LNCAP (cell line): ENCODE data around the gene ZFHX3.

Experiments
- TF ChIP-seq, protein P1 (sequence below): fragments of 450-650 bp; IDR thresholded peaks from 2 replicates; pipeline ENCODE4 v1.5.1; 2017; ENCODE audit warnings: mild to moderate bottlenecking

Gene ZFHX3

DNA sequence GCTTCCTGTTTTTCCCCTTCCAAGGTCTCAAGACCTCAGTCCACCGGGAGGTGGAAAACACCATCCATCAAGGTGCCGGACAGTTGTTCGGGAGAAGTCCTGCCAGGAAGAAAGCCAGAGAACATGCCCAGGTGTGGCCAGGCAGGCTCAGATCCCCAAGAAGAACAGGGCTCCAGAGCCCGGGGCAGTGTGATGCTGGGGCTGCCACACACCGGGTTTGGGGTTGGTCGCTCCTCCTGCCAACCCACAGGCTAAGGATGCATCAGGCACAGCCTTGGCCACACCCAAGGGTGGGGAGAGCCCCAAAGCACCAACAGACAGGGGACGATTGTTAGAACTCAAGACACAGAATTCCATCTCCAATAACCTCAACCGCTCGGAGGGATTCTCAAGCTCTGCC is 19.7 kb downstream of the ZFHX3 start:
- TF ChIP-seq, protein P1, sequence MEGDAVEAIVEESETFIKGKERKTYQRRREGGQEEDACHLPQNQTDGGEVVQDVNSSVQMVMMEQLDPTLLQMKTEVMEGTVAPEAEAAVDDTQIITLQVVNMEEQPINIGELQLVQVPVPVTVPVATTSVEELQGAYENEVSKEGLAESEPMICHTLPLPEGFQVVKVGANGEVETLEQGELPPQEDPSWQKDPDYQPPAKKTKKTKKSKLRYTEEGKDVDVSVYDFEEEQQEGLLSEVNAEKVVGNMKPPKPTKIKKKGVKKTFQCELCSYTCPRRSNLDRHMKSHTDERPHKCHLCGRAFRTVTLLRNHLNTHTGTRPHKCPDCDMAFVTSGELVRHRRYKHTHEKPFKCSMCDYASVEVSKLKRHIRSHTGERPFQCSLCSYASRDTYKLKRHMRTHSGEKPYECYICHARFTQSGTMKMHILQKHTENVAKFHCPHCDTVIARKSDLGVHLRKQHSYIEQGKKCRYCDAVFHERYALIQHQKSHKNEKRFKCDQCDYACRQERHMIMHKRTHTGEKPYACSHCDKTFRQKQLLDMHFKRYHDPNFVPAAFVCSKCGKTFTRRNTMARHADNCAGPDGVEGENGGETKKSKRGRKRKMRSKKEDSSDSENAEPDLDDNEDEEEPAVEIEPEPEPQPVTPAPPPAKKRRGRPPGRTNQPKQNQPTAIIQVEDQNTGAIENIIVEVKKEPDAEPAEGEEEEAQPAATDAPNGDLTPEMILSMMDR: no peak

- TF ChIP-seq, protein P1: no peak
These were observed 20.2 kb downstream of the ZFHX3 start for GRCh38 chr16:73027685-73028111.

- TF ChIP-seq, protein P1: no peak
These were observed 20.9 kb downstream of the ZFHX3 start for GRCh38 chr16:73026754-73027684.

DNA sequence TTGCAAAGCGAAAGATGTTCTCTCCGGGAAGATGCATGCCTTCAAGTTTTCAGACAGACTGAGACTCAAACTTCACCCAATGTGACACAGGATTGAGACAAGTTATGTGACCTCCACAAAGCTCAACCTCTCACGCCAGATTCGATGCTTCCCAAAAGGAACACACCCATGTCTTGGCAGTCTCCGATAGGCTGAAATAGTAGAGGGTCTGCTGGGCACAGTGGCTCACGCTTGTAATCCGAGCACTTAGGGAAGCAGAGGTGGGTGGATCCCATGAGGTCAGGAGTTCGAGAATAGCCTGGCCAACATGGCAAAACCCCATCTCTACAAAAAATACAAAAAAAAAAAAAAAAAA is 22.1 kb downstream of the ZFHX3 start:
- TF ChIP-seq, protein P1: no peak

DNA sequence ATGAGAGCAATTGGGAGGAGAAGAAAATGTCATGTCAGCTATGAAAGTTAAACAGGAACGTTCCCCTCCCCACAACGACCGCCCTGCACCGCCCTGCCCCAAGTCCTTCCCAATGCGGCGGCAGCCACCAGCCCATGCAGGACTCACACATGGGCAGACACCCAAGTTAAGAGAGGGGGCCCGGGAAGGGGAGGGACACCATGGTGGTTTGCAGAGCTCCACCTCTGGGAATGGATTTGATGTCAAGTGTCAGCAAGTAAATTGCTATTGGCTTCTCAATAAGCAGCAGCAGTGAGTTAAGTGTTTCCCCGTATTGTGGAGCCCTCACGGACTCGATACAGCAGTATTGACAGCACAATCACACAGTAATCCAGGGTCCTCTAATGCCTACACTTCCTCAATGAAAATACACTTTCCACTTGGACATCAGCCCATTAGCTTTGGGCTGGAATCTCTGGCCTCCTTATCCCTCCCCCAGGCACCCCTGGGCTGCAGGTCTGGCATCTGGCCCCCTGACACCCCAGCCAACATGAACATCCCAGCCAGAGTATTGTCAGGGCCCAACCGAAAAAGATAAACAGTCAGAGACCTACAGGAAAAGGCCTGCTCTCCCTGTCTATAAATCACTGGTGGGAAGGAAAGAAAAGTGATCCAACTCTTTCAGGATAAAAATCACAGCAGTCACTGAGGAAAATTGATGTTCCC is 22.6 kb downstream of the ZFHX3 start:
- TF ChIP-seq, protein P1: no peak

DNA sequence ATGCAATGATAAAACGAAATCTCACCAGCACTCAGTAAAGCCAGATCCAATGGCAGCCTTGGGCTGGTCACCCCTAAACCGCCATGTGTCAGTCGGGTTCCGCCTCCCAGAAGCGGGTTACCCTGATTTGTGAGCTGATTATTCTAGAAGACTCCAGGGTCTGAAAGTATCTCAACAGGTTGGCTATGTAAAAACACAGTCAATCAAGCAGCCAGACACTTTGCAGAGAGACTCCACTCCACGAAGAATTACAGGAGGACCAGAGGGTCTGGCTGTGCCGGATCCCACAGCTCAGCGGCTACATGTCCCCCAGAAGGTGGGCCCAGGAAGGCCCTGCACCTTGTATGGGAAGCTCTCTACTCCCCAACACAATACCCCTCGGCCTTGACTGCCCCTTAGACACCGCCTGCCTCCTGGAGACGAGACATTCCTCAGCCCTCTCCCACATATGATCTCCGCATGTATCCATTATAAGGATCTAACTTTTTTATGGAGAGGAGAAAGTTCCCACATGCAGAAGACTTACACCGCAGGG is 23.3 kb downstream of the ZFHX3 start:
- TF ChIP-seq, protein P1: no peak

DNA sequence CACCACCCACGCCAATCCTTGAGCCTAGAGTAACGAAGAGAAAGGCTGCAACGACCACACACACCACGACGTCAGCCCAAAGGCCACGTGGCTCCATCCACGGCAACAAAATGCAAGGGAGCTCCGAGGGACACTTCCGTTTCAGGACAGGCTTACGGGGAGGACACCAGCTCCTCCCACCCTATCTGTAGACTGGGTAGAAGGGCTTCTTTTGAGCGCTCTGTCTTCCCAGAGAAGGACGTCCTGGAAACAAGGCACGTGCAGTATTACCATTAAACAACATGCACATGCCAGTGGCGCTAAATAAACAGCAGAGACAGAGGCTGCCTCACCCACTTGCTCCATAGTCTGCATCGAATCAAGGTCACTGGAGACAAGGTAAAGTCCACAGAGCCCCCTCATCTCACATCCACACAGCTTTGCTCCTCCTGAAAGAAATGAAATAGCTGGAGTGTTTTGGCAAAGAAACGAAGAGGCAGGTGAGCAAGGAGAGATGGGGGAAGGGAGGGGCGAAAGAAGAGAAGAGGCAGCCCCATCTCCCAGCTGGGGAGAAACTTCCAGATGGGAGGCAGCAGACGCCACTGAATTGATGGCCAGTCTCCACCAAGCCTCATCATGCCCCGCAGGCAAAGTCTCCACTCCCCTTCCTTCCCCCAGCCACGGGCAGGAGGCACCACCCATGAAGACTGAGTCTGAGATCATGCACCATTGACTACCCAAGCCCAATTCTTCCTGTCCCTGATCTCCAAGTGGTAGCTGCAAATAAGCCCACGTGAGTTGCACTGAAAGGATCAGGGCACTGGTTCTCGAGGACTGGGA is 24.0 kb downstream of the ZFHX3 start:
- TF ChIP-seq, protein P1: no peak
